NCI-H1417 (cell line): ENCODE measurements around the gene CHD8.
"Not testable (repeated sequence)": the region's sequence is repeated elsewhere in the genome, so short reads cannot be mapped to it uniquely, and the experiment has no call there.

Source experiments
- DNase-seq, 3 experiments: peaks; one replicate each; lab custom pipeline; 2025; lab: John Stamatoyannopoulos, UW

Gene CHD8

GRCh38 chr14:21455912-21456667 lies at the start of gene CHD8:
Gene CHD8, minus strand, starts transcription at chr14:21456123. Its CDS starts 24,480 bp downstream, at chr14:21431643.
- peak; percentile 100 for DNase-seq

- DNase-seq, result no peak
Measured at GRCh38 chr14:21505012-21505553, 49.2 kb upstream of the CHD8 start.

GRCh38 chr14:21503376-21503775 lies 47.5 kb upstream of the CHD8 start:
- DNase-seq, result no peak

- no peak for DNase-seq
Measured at GRCh38 chr14:21501568-21501967, 45.6 kb upstream of the CHD8 start.

- DNase-seq, result peak; percentile 48 to 84 (median 57)
Measured at GRCh38 chr14:21498540-21499526, 42.9 kb upstream of the CHD8 start.

GRCh38 chr14:21496453-21496852 lies 40.5 kb upstream of the CHD8 start:
- no peak for DNase-seq

GRCh38 chr14:21494902-21495762 lies 39.2 kb upstream of the CHD8 start:
- DNase-seq, result no peak

GRCh38 chr14:21486640-21487087 lies 30.7 kb upstream of the CHD8 start:
- DNase-seq, result no peak

GRCh38 chr14:21476925-21477681 lies 21.2 kb upstream of the CHD8 start, which contains the start of the genes RAB2B and TOX4:
Gene RAB2B, minus strand, starts transcription at chr14:21476959. Its CDS starts 87 bp downstream, at chr14:21476872.
Gene TOX4, plus strand, starts transcription at chr14:21477195. Its CDS starts 84 bp downstream, at chr14:21477279.
- DNase-seq, result peak; percentile 98 to 100 (median 99)

GRCh38 chr14:21476523-21476924 lies 20.6 kb upstream of the CHD8 start:
- DNase-seq, result peak in 1 of 3 experiments; percentile 94

- DNase-seq, result no peak
Measured at GRCh38 chr14:21475767-21476522, 20.0 kb upstream of the CHD8 start.

GRCh38 chr14:21467616-21468015 lies 11.7 kb upstream of the CHD8 start:
- DNase-seq, result no peak

GRCh38 chr14:21455592-21455911 lies 371 bp downstream of the CHD8 start:
- no peak for DNase-seq

GRCh38 chr14:21454843-21455544 lies 929 bp downstream of the CHD8 start:
- peak in 2 of 3 experiments; percentile 24 to 61 for DNase-seq

GRCh38 chr14:21449899-21450216 lies 6.1 kb downstream of the CHD8 start:
- DNase-seq, result no peak

GRCh38 chr14:21442657-21443056 lies 13.3 kb downstream of the CHD8 start:
- not testable (repeated sequence) for DNase-seq

GRCh38 chr14:21440859-21441258 lies 15.1 kb downstream of the CHD8 start:
- DNase-seq, result no peak

- peak; percentile 99 to 100 (median 100) for DNase-seq
Measured at GRCh38 chr14:21437063-21437901, 18.6 kb downstream of the CHD8 start.
